PC-9 (cell line): Measurements from ENCODE around the gene DTX4.

Experiments
- CTCF ChIP-seq: fragments of 200-600 bp; sonication (generic); conservative IDR thresholded peaks from 2 replicates; pipeline ENCODE4 v1.6.1; 2017; ENCODE audit warnings: mixed run types, antibody characterized with exemption, mild to moderate bottlenecking, moderate library complexity
- EZH2 ChIP-seq: fragments of 200-600 bp; sonication (generic); IDR thresholded peaks from 2 replicates; pipeline ENCODE4 v1.8.0; 2017; ENCODE audit warnings: antibody characterized with exemption, low read depth

GRCh38 chr11:59247531-59248227, 75.7 kb downstream of the DTX4 start:
- TF ChIP-seq CTCF = no peak
- TF ChIP-seq EZH2 = no peak
